Upper lobe of left lung (tissue), 4 donors: ENCODE data around the gene GMPPA.

ENCODE experiments used
- POLR2A ChIP-seq, 4 donors: fragments of 450-650 bp; IDR thresholded peaks; one replicate each; pipeline ENCODE4 v1.5.1; 2016 to 2017; ENCODE audit warnings: antibody characterized with exemption in 4 of 4, mild to moderate bottlenecking in 2 of 4
- TF ChIP-seq, protein P1 (sequence below), 6 experiments: fragments of 450-650 bp in 4 of 6; fragments of 200-600 bp in 2 of 6; sonication (generic) in 2 of 6; IDR thresholded peaks; one replicate each; pipeline ENCODE4 v1.5.1; 2016 to 2019; ENCODE audit warnings: antibody characterized with exemption in 6 of 6

GRCh38 chr2:219480004-219480403 is 18.7 kb upstream of the GMPPA start:
- no peak for TF ChIP-seq POLR2A (IDR thresholded peaks at IDR 0.05)
- TF ChIP-seq, protein P1, sequence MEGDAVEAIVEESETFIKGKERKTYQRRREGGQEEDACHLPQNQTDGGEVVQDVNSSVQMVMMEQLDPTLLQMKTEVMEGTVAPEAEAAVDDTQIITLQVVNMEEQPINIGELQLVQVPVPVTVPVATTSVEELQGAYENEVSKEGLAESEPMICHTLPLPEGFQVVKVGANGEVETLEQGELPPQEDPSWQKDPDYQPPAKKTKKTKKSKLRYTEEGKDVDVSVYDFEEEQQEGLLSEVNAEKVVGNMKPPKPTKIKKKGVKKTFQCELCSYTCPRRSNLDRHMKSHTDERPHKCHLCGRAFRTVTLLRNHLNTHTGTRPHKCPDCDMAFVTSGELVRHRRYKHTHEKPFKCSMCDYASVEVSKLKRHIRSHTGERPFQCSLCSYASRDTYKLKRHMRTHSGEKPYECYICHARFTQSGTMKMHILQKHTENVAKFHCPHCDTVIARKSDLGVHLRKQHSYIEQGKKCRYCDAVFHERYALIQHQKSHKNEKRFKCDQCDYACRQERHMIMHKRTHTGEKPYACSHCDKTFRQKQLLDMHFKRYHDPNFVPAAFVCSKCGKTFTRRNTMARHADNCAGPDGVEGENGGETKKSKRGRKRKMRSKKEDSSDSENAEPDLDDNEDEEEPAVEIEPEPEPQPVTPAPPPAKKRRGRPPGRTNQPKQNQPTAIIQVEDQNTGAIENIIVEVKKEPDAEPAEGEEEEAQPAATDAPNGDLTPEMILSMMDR (IDR thresholded peaks at IDR 0.05), result no peak
